Astrocyte of the hippocampus (primary cell): ENCODE measurements around the gene ATP5ME.

Experiments used
- DNase-seq: peaks from one replicate; pipeline ENCODE4 v3.0.0; 2011; ENCODE audit warnings: low read depth, low spot score

Gene ATP5ME

GRCh38 chr4:684623-685327 is 10.7 kb upstream of the ATP5ME start:
- DNase-seq, result no peak

- peak; percentile 81 for DNase-seq
Measured at GRCh38 chr4:683982-684622, 10.0 kb upstream of the ATP5ME start.

- no peak for DNase-seq
Measured at GRCh38 chr4:683247-683897, 9.3 kb upstream of the ATP5ME start.

- DNase-seq, result no peak
Measured at GRCh38 chr4:682490-683172, 8.6 kb upstream of the ATP5ME start.

GRCh38 chr4:681736-682451 is 7.8 kb upstream of the ATP5ME start:
- no peak for DNase-seq

- peak; percentile 56 for DNase-seq
Measured at GRCh38 chr4:680928-681645, 7.0 kb upstream of the ATP5ME start.

- no peak for DNase-seq
Measured at GRCh38 chr4:680551-680927, 6.5 kb upstream of the ATP5ME start.

GRCh38 chr4:680091-680490 is 6.0 kb upstream of the ATP5ME start:
- no peak for DNase-seq

- no peak for DNase-seq
Measured at GRCh38 chr4:679629-680028, 5.6 kb upstream of the ATP5ME start.

- no peak for DNase-seq
Measured at GRCh38 chr4:679104-679481, 5.0 kb upstream of the ATP5ME start.

GRCh38 chr4:678331-679103 is 4.4 kb upstream of the ATP5ME start:
- DNase-seq, result no peak

GRCh38 chr4:677431-678293 is 3.6 kb upstream of the ATP5ME start:
- no peak for DNase-seq

GRCh38 chr4:676871-677235 is 2.8 kb upstream of the ATP5ME start:
- DNase-seq, result no peak

GRCh38 chr4:675980-676870 is 2.1 kb upstream of the ATP5ME start:
- DNase-seq, result no peak

GRCh38 chr4:675036-675882 is 1.2 kb upstream of the ATP5ME start:
- DNase-seq, result no peak

- DNase-seq, result peak; percentile 46
Measured at GRCh38 chr4:673349-674091, 556 bp downstream of the ATP5ME start.

- no peak for DNase-seq
Measured at GRCh38 chr4:671769-672168, 2.3 kb downstream of the ATP5ME start.
